Measurements from ENCODE around the gene PACS2.

PACS2 gene

GRCh38 chr14:105394714-105395537 lies 80.4 kb downstream of the PACS2 start:
- TF ChIP-seq, protein P1, sequence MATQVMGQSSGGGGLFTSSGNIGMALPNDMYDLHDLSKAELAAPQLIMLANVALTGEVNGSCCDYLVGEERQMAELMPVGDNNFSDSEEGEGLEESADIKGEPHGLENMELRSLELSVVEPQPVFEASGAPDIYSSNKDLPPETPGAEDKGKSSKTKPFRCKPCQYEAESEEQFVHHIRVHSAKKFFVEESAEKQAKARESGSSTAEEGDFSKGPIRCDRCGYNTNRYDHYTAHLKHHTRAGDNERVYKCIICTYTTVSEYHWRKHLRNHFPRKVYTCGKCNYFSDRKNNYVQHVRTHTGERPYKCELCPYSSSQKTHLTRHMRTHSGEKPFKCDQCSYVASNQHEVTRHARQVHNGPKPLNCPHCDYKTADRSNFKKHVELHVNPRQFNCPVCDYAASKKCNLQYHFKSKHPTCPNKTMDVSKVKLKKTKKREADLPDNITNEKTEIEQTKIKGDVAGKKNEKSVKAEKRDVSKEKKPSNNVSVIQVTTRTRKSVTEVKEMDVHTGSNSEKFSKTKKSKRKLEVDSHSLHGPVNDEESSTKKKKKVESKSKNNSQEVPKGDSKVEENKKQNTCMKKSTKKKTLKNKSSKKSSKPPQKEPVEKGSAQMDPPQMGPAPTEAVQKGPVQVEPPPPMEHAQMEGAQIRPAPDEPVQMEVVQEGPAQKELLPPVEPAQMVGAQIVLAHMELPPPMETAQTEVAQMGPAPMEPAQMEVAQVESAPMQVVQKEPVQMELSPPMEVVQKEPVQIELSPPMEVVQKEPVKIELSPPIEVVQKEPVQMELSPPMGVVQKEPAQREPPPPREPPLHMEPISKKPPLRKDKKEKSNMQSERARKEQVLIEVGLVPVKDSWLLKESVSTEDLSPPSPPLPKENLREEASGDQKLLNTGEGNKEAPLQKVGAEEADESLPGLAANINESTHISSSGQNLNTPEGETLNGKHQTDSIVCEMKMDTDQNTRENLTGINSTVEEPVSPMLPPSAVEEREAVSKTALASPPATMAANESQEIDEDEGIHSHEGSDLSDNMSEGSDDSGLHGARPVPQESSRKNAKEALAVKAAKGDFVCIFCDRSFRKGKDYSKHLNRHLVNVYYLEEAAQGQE (IDR thresholded peaks at IDR 0.05; ENCODE audit: insufficient replicate concordance, low read depth): no peak
- no peak for TF ChIP-seq GABPA (IDR thresholded peaks at IDR 0.05; ENCODE audit: low read depth)
- TF ChIP-seq POLR2AphosphoS5 (IDR thresholded peaks at IDR 0.05; ENCODE audit: low read depth): no peak
- no peak for TF ChIP-seq CTCF (IDR thresholded peaks at IDR 0.05; ENCODE audit: insufficient read depth, low read length)
- TF ChIP-seq SPI1 (IDR thresholded peaks at IDR 0.05; ENCODE audit: borderline replicate concordance, low read depth): no peak
- Histone ChIP-seq H3K4me3 (replicated peaks; ENCODE audit: insufficient read depth, low read length) (no peak overlapping the region), H3K27me3 (ENCODE audit: insufficient read depth, poor library complexity, severe bottlenecking) (no peaks in the 10 kb centered on the region), H3K27ac (replicated peaks) (peak overlapping the region; percentile 70)
- no peak for DNase-seq (ENCODE audit: low read depth in 1 of 2, low spot score in 1 of 2)

DNA sequence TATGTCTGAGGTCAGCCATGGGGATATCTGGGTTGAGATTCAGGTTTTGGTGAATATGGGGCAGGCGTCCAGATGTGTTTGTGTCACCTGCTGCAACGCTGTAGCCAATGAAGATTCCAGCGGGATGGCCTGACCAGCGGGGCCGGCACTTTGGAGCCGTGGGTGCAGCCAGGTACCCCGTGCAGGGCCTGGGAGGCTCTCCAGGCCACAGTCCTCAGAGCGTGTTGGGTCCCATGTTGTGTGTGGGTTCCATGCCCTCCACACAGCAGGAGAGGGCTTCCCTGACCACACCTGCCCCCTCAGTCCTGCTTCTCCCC lies 80.9 kb downstream of the PACS2 start:
- TF ChIP-seq POLR2AphosphoS5 (IDR thresholded peaks at IDR 0.05; ENCODE audit: low read depth): no peak
- TF ChIP-seq SPI1 (IDR thresholded peaks at IDR 0.05; ENCODE audit: borderline replicate concordance, low read depth): no peak
- TF ChIP-seq, protein P1 (IDR thresholded peaks at IDR 0.05; ENCODE audit: insufficient replicate concordance, low read depth): no peak
- TF ChIP-seq CTCF (IDR thresholded peaks at IDR 0.05; ENCODE audit: insufficient read depth, low read length): no peak
- no peak for TF ChIP-seq GABPA (IDR thresholded peaks at IDR 0.05; ENCODE audit: low read depth)
- H3K4me3 ChIP-seq (replicated peaks; ENCODE audit: insufficient read depth, low read length): no peak overlapping the region
- H3K27me3 ChIP-seq (ENCODE audit: insufficient read depth, poor library complexity, severe bottlenecking): no peaks in the 10 kb centered on the region
- DNase-seq (ENCODE audit: low read depth in 1 of 2, low spot score in 1 of 2): no peak
- no peak overlapping the region for H3K27ac ChIP-seq (replicated peaks)

DNA sequence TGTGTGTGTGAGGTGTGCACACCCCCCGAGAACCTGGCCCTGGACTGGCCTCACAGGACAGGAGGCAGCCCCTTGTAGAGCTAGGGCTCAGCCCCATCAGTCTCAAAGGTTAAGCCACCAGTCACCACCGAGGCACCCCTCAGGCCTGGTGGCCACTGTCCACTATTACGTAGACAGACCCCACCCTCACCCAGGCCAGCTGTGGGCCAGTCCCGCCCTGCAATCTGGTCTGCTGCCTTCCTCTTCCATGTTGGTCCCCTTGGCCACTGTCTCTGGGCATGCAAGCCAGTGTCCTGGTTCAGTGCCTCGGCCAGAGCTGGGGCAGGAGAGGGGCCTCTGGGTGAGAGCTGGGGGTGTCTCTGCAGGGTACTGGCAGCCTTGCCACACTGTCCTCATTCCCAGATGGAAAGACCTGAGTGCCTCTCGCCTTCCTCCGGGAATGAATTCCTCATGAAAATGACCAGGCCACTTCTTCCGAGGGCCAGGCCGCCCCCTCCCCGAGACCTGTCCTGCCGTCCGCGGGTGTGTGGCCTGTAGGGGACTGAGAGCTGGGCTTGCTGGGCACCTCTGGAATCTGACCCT lies 82.9 kb downstream of the PACS2 start:
- H3K27ac ChIP-seq (replicated peaks): peak overlapping the region; percentile 97
- TF ChIP-seq CTCF (IDR thresholded peaks at IDR 0.05; ENCODE audit: insufficient read depth, low read length): no peak
- TF ChIP-seq POLR2AphosphoS5 (IDR thresholded peaks at IDR 0.05; ENCODE audit: low read depth): no peak
- TF ChIP-seq, protein P1 (IDR thresholded peaks at IDR 0.05; ENCODE audit: insufficient replicate concordance, low read depth): no peak
- TF ChIP-seq SPI1 (IDR thresholded peaks at IDR 0.05; ENCODE audit: borderline replicate concordance, low read depth): no peak
- TF ChIP-seq GABPA (IDR thresholded peaks at IDR 0.05; ENCODE audit: low read depth): no peak
- no peak overlapping the region; the same call in 1 of the 2 replicates for H3K4me3 ChIP-seq (replicated peaks; ENCODE audit: insufficient read depth, low read length)
- no peaks in the 10 kb centered on the region for H3K27me3 ChIP-seq (ENCODE audit: insufficient read depth, poor library complexity, severe bottlenecking)
- no peak for DNase-seq (ENCODE audit: low read depth in 1 of 2, low spot score in 1 of 2)

Data from HL-60 (cell line).